ENCODE results near the gene DLX1.

DNA sequence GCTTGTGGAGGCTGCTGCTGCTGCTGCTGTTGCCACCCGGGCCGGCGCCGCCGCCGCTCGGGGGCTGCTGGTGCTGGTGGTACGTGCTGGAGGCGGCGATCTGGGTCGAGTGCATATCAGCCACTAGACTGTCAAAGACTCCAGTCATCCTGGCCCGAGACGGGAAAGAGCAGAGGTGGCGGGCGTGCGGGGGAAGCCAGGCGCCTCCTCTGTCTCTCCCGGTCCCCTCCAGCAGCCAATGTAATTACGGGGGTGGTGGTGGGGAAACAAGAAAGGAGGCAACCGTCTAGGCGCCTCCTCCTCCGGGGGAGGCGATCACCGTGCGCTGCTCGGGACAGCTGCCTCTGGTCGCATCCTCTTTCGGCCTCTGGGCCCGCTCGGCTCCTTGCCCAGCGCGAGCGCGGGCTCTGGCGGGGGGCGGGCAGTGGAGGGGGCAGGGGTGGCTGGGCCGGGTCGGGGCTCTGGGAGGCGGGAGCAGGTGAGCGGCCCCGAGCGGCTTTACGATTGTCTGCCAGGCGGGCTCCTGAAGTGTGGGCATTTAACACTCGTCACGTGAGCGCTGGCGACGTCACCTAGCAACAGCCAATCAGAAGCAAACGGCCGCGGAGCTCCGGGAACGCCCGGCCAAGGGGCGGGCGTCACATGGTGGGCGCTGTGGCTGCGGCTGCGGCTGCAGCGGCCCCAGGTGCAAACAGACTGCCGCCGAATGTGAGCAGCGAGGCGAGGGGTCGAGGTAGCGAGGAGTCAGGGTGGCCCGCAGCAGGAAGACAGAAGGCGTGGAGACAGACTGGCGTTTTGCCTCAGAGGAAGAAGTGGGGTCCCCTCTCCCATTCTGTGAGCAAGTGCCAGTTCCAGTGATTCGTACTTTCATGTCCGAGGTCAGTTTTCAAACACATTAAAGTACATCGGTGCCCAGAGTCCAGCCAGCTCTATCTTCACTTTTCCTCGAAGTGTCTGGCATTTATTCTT, 17.4 kb downstream of the DLX1 start, which contains the start of gene DLX2:
- TF ChIP-seq, protein P1, sequence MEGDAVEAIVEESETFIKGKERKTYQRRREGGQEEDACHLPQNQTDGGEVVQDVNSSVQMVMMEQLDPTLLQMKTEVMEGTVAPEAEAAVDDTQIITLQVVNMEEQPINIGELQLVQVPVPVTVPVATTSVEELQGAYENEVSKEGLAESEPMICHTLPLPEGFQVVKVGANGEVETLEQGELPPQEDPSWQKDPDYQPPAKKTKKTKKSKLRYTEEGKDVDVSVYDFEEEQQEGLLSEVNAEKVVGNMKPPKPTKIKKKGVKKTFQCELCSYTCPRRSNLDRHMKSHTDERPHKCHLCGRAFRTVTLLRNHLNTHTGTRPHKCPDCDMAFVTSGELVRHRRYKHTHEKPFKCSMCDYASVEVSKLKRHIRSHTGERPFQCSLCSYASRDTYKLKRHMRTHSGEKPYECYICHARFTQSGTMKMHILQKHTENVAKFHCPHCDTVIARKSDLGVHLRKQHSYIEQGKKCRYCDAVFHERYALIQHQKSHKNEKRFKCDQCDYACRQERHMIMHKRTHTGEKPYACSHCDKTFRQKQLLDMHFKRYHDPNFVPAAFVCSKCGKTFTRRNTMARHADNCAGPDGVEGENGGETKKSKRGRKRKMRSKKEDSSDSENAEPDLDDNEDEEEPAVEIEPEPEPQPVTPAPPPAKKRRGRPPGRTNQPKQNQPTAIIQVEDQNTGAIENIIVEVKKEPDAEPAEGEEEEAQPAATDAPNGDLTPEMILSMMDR (IDR thresholded peaks at IDR 0.05), result no peak
- no peak for TF ChIP-seq POLR2A (IDR thresholded peaks at IDR 0.05)

All from lower leg skin (tissue), 3 donors.